GM12801 (cell line): ENCODE data around the gene FAM8A1.

Source experiments
- TF ChIP-seq, protein P1 (sequence below): IDR thresholded peaks from one replicate; pipeline ENCODE4 v1.5.1; 2011; ENCODE audit warnings: control low read depth; ENCODE audit not compliant: insufficient read length; ENCODE audit errors: extremely low read depth

The FAM8A1 gene, protein sequence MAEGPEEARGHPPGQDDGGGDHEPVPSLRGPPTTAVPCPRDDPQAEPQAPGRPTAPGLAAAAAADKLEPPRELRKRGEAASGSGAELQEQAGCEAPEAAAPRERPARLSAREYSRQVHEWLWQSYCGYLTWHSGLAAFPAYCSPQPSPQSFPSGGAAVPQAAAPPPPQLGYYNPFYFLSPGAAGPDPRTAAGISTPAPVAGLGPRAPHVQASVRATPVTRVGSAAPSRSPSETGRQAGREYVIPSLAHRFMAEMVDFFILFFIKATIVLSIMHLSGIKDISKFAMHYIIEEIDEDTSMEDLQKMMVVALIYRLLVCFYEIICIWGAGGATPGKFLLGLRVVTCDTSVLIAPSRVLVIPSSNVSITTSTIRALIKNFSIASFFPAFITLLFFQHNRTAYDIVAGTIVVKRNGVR

DNA sequence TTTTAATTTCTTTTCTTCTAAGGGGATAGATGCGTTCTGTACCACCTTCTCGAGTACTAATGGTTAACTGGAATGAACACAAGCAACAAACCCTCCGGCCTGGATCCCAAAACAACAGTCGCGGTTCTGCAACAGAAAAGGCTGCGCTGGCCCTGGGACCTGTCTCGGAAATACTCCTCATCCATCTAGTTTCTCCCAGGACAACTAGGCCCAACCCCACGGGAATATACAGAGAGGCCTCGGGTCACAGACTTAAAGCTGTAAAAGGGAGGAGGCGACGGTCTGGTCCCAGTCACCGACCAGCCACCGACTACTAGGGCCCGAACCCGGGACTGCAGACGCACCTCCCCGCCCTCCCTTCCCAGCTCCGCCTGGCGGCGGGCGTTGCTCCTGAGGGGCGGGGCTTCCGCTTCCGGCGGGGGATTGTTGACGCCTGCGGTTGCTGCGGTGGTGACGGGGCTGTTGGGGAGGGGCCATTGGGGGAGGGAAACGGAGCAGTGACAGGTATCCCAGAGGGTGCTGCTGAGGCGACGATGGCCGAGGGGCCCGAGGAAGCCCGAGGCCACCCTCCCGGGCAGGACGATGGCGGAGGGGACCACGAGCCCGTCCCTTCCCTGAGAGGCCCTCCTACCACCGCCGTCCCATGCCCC lies at the start of gene FAM8A1:
Gene FAM8A1, plus strand, starts transcription at position 426 of the 650 bp plus-strand sequence. Its CDS starts 108 bp downstream, at position 534.
- TF ChIP-seq, protein P1, sequence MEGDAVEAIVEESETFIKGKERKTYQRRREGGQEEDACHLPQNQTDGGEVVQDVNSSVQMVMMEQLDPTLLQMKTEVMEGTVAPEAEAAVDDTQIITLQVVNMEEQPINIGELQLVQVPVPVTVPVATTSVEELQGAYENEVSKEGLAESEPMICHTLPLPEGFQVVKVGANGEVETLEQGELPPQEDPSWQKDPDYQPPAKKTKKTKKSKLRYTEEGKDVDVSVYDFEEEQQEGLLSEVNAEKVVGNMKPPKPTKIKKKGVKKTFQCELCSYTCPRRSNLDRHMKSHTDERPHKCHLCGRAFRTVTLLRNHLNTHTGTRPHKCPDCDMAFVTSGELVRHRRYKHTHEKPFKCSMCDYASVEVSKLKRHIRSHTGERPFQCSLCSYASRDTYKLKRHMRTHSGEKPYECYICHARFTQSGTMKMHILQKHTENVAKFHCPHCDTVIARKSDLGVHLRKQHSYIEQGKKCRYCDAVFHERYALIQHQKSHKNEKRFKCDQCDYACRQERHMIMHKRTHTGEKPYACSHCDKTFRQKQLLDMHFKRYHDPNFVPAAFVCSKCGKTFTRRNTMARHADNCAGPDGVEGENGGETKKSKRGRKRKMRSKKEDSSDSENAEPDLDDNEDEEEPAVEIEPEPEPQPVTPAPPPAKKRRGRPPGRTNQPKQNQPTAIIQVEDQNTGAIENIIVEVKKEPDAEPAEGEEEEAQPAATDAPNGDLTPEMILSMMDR: no peak

DNA sequence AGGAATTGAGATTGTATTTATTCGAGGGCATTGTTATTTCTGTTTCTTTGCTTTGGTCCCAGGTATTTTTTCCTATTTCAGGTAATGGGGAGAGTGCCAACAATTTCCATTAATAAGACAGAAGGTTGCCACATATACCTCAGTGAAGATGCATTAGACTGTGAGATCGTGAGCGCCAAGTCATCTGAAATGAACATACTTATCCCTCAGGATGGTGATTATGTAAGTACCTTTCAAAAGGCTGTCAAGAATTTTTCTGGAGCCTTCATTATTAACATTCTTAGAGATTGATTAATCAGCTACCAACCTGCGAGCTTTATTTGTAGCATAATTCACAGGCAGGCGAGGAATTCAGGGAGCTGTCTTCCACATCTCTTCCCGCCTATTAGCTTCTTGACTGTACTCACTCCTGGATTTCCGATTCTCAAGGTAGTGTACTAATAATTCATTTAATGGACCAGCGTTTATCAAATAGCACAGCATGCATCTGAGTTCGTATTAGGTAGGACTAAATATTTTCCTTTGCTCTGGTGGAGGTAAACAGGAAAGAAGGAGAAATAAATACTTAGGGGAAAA lies 48.6 kb upstream of the FAM8A1 start:
- TF ChIP-seq, protein P1: no peak

DNA sequence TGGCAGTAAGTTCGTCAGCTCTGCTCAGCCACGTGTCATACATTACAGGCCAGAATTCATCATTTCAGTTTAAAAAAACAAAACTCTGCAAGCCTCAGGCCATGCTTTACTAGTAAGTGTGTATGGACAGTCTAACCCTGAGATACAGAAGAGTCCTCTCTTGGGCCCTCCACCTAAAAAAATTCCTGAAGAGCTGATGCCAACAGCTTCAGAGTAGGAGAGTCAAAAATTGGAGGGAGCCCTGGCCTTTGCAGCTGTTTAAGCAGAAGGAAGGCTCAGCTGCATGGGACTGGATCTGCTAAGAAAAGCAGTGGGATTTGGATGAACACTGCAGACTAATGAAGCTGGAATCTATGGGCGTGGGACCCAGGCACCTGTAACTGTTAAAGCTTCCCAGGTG lies 47.2 kb upstream of the FAM8A1 start:
- TF ChIP-seq, protein P1: no peak

DNA sequence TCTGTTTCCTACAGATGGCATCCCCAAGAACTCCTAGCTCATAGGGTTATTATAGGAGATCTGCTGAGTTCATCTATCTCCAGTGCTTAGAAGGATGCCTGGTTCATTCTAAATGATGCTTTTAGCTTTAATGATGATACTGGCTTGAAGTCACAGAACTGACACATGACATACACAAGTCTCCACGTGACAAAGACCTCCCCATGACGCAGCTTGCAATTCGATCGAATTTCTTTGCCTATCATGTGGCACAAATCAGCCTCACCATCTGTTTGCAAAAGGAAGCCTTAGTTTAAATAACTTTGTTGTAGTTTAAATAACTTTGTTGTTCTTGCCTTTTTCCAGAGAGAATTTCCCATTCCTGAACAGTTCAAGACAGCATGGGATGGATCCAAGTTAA lies 44.1 kb upstream of the FAM8A1 start:
- TF ChIP-seq, protein P1: no peak

DNA sequence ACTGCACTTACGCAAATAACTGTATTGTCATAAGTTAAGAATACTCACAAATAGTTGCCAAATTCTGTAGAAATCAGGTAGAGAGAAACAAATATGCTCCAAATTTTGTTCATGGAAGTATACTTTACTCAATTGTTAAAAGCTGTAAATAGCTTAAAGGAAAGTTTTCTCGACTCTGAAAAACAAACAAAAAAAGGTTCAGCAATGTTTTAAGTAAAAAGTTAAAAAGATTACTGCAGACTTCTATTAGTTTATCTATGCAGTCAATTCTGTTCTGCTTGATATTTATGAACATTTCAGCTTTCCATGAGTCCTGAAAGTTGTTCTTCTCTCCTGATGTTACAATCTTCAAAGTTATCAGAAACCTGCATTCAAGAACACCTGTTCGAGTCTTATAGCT lies 37.5 kb upstream of the FAM8A1 start:
- TF ChIP-seq, protein P1: no peak

DNA sequence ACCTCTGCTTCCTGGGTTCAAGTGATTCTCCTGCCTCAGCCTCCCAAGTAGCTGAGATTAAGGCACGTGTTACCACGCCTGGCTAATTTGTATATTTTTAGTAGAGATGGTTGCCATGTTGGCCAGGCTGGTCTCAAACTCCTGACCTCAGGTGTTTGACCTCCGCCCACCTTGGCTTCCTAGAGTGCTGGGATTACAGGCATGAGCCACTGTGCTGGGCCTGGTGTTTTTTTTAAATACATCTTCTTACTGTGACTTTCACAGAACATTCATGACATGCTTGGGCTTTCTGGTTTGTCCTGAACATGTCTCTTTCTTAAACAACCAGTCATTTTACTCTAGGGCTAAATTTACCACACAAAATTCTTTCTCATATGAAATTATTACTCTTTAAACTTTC lies 34.7 kb upstream of the FAM8A1 start:
- TF ChIP-seq, protein P1: no peak

DNA sequence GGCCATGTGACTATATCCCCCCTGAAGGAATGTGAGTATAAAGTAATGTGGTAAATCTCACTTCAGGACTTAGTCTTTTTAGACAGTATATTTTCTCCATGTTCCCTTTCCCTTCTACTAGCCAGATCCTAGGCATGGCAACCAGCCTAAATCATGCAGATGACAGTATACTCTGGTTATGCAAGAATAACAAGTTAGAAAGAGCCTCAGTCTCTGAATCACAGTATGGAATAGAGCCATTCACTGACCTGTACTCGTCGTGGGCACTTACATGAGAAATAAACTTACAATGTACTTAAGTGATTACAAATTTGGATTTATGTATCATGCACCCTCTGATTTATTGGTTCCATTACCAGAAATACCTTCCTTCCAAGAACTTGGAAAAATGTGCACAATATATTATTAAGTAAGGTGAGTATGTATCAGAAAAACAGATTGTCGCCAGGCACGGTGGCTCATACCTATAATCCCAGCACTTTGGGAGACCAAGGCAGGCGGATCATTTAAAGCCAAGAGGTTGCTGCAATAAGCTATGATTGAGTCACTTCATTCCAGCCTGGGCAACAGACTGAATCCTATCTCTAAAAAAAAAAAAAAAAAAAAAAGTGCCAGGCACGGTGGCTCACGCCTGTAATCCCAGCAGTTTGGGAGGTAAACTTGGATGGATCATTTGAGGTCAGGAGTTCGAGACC lies 25.1 kb upstream of the FAM8A1 start:
- TF ChIP-seq, protein P1: no peak
